Suprapubic skin (tissue), 3 donors: ENCODE measurements around the gene FREY1.

Experiments
- CTCF ChIP-seq, 2 donors: fragments of 200-600 bp in 1 of 2; fragments of 450-650 bp in 1 of 2; sonication (generic) in 1 of 2; IDR thresholded peaks; one replicate each; pipeline ENCODE4 v1.5.1; 2016 to 2019; ENCODE audit warnings: antibody characterized with exemption in 2 of 2, mild to moderate bottlenecking in 1 of 2, moderate library complexity in 1 of 2
- POLR2AphosphoS5 ChIP-seq, 3 donors: sonication (generic); formaldehyde crosslinking; IDR thresholded peaks; one replicate each; pipeline ENCODE4 v1.6.1; 2017; ENCODE audit warnings: antibody characterized with exemption in 3 of 3

- no peak for TF ChIP-seq CTCF (IDR thresholded peaks at IDR 0.05)
- TF ChIP-seq POLR2AphosphoS5 (IDR thresholded peaks at IDR 0.05) = no peak
These were observed 11.4 kb downstream of the FREY1 start for GRCh38 chr11:45895553-45896259.
